ELR (cell line): ENCODE measurements around the gene FHOD3.
A peak's percentile ranks its signal among the peaks of the same experiment; 100 is the strongest.
"Not testable (repeated sequence)": the region's sequence is repeated elsewhere in the genome, so short reads cannot be mapped to it uniquely, and the experiment has no call there.

Source experiments
- DNase-seq: peaks from one replicate; pipeline ENCODE4 v3.0.0-alpha.2; 2015; ENCODE audit warnings: low read depth

The FHOD3 gene

DNA sequence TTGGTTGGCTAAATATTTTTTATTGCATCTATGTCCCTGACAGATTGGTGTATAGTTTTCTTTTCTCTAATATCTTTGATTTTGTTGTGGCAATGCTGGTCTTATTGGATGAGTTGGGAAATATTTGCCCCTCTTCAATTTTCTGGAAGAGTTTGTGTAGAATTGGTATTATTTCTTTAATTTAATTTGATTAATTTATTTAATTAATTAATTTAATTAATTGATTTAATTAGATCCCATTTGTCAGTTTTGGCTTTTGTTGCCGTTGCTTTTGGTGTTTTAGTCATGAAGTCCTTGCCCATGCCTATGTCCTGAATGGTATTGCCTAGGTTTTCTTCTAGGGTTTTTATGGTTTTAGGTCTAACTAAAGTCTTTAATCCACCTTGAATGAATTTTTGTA lies 253.8 kb downstream of the FHOD3 start:
- DNase-seq, result not testable (repeated sequence)

DNA sequence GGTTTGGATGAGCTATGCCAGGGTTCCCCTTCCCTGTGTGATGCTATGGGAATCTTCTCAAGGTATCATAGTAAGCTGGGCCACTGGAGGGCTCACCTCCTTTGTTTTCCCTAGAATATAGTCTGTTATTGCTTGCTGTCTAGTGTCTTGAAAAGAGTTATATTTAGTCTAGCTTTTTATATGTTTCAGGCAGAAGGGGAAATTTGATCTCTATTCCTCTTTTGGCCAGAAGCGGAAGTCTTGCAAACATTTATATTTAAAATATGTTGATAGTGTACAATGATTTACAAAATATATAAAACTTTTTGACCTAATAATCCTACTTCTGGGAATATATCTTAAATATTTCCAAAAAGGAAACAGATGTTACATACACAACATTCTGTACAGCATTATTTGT lies 260.7 kb downstream of the FHOD3 start:
- no peak for DNase-seq

DNA sequence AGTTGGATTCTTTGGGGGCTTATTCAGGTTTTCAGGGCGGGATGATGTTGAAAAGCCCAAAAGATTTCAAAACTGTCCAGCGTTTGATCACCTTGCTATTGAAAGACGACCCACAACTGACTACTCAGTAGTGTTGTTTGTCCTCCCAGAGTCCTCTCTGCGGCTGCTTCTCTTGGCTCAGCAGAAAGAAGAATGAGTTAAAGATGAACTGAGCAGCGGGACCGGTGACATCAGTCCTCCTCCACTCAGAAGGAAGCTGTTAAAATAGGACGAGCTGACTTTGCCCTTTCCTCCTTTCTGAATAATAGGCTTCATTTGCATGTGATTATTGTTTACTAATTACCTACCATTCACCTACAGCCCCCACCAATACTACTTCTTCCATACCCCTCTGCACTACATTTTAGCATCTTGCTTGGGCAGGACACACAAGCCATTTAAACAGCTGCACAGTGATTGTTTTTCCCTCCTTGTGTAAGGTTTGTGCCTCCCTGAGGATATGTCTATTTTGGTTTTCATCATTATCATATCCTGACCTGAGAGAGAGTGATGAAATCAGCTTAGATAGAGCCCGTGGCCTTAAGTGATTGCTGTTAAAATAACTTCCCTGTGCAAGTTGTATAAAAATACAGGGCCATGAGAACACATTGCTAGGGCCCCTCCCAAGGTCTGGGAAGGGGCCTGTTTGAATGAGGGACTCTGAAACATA lies 261.8 kb downstream of the FHOD3 start:
- DNase-seq, result no peak

GRCh38 chr18:36560187-36560586 lies 262.7 kb downstream of the FHOD3 start:
- DNase-seq, result no peak

DNA sequence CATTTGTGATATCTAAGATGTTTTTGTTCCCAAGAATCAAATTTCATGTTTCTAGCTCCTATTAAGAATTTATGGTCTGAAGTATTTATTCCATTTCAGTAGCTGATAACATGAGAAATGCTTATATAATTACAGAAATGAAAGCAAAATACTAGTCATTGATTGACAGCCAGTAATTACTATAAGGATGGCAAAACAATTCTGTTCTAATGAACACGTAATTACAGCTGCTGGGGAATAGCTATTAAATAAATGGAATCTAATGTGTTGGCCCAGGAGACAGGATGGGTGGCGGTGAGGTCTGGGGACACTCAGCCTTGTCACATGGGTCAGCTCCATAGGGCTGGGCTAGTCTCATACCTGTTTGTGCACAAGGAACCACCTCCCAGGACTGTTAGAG lies 263.5 kb downstream of the FHOD3 start:
- DNase-seq, result no peak

DNA sequence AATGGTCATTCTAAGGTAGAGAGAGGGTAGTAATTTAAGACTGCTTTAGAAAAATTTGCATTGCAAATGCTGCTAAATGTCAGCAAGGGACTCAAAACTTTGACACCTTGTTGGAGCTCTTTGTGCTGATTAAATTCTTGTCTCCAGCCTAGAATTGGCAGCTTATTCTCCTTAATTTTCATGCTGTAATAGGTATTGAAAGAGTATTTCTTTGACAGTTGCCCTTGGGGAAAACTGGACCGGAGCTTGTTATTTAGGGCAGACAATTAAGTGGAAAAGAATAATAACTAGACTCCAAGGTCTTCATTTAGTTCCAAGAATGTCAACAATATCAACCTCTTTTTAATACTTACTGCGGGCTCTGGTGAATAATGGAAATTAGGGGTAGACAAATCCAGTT lies 267.3 kb downstream of the FHOD3 start:
- DNase-seq, result no peak

- no peak for DNase-seq
Measured at GRCh38 chr18:36567800-36568199, 270.3 kb downstream of the FHOD3 start.

- DNase-seq, result no peak
Measured at GRCh38 chr18:36568487-36568886, 271.0 kb downstream of the FHOD3 start.

DNA sequence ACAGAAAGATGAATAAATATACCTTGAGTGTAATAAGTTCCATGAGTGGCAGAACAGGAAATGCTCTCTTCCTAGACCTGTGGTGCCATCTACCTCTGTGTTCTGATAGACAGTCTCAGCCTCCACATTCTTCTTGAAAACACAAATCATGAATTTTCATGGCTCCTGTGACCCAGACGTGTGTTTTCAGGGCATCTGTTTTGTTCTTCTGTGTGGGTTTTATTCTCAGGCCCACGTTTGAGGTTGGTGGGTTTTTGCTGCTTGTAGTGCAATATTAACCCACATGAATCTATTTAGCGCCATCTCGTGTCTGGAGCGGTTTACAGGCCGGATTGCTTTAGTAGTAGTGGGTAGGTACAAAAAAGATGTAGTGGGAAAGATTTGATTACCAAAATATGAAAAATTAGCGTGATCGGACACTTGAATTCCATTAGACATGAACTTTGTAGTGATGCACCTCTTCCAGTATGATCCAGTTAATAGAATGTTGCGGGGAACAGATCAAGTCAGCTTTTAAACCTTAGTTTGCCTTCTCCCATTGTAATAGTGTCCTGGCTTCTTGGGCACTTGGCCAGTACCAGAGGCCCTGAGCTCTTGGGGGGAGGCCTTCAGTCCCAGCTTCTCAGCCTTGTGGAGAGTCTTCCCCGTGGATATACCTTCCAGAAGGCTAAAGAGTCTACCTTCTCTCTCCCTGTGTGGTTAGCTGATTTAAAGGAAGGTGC lies 274.8 kb downstream of the FHOD3 start:
- DNase-seq, result peak; percentile 64

- DNase-seq, result no peak
Measured at GRCh38 chr18:36576339-36576738, 278.8 kb downstream of the FHOD3 start.

GRCh38 chr18:36578871-36579710 lies 281.6 kb downstream of the FHOD3 start:
- peak; percentile 58 for DNase-seq

- DNase-seq, result peak; percentile 58
Measured at GRCh38 chr18:36580266-36580665, 282.8 kb downstream of the FHOD3 start.

GRCh38 chr18:36580874-36581750 lies 283.6 kb downstream of the FHOD3 start:
- DNase-seq, result peak; percentile 90

- no peak for DNase-seq
Measured at GRCh38 chr18:36582988-36583745, 285.7 kb downstream of the FHOD3 start.

DNA sequence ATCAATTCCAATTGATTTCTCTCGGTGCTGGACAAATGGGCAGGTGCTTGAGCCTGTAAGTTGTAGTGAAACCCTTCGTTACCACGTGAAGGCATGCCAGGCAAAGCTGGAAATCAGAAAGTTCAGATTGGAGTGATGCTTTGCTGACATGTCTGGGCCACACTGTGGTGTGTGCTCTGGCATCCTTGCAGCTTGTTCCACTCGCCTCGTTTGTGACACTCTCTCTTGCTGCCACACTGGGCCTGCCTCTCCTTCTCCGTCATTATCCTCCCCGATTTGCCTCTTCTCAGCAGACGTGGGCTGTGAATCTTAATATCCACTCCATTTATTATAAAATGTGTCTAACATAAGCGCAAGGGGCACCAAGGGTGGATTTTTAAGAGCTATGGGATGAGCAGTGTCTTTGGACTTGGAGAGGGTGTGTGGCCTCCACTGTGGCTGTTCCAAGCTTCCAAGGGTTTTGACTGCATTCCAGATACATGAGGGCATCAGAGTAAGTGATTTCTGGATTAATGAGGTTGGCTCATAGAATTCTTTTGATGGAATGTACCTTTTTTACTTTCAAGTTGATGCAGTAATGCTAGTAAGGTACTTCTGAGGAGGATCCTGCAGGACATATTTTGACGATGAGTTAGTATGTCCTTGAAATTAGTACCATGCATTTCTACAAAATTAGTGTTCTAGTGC lies 292.5 kb downstream of the FHOD3 start:
- peak; percentile 42 for DNase-seq

DNA sequence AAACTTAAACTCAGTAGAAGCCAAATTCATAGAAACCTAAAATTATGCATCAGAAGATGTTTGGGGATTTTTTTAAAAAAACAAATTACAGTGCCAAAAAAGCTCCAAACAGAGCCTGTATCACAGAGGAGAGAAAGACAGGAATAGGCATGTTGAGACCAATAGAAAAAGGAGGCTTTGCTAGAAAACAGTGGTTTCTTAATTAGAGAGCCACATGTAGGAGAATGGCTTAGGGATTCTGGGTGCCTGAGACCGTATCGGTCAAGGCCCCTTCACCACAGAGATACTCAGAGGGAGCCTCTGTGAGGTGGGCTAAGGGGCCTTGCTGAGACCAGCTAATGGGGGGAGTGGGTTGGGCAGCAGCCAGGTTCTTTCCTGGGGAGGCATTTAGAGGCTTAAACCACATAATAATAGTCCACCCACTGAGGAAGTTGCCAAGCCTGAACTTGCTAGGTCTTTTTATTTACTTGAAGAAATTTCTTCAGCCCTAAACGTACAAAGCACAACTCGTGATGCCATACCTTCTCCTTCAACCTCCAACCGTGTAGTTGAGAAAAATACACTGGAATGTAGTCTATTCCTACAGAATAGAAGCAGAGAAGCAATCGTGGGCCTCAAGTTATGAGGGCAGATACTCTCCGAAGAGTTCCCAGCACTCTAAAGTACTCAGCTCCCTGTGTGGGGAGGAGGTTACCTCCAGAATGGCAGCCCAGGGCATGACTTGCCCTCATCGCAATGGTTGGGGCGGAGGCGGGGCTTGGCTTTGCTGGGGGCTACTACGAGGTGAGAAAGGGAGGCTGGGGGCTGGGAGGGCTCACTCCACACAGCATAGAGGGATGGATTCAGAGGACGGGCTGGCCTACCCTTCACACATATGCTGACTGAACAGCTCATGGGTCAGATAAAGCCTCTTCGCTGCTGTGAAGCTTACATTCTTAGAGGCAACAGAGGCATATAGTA lies 293.4 kb downstream of the FHOD3 start:
- no peak for DNase-seq

- peak; percentile 33 for DNase-seq
Measured at GRCh38 chr18:36592282-36592681, 294.8 kb downstream of the FHOD3 start.

DNA sequence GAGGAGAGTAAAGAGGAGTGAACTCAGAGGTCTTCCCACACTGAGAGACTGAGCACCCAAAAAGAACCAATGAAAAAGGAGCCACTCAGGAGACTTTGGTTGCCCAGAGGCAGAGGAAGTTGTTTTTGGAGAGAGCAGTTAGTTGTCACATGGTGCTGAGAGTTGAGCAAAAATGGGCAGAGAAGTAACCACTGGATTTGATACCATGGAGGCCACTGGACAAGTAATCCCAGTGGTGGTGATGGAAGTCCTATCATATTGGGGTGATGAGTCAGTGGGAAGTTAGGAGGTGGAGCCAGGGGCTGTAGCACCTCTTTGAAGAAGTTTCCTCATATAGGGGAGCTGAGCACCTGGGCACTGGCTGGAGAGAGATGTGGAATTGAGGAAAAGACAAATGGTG lies 295.5 kb downstream of the FHOD3 start:
- peak; percentile 32 for DNase-seq

DNA sequence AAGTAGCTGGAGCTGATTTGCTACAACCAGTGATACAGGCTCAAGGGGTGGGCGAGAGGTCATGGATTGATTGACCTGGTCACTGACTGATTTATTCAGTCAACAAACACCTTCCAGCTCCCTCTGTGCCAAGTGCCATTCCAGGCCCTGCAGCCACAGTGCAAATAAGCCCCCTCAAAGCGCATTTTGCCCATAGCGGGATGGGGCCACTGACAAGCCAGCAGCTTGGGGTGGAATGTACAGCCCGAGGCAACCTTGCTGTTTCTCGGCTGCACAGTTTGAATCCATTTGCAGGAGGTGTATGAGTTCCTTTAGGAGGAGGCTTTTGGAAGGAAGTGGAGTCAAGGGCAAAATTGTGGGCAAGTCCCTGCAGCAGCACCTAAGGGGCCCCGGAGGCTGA lies 296.1 kb downstream of the FHOD3 start:
- DNase-seq, result no peak
